Natural killer cell (primary cell): ENCODE measurements around the gene VPS36. TPM values are rescaled to one million over a fixed set of nuclear protein-coding genes. Genes with fewer than 3 reads are reported as not detected.

Source experiments
- ATAC-seq, 3 donors: fragments of 150-1000 bp in 2 of 3; fragments of 200-7000 bp in 1 of 3; cut with Tn5 transposase; 1 replicate in 1 of 3; 2 replicates in 2 of 3; pipeline ENCODE4 v1.10.0; 2021; ENCODE audit warnings: mild to moderate bottlenecking in 2 of 3, moderate library complexity in 2 of 3
- DNase-seq, 2 donors: peaks; one replicate each; pipeline versions ENCODE4 v3.0.0 to v3.0.0-alpha.2; 2013 to 2021; ENCODE audit warnings: mixed read lengths in 1 of 2
- H3K27ac ChIP-seq: one replicate; pipeline ENCODE4 v1.5.1; 2013; ENCODE audit warnings: mild to moderate bottlenecking, low read length
- H3K27me3 ChIP-seq: one replicate; pipeline ENCODE4 v1.6.1; 2013; ENCODE audit warnings: low read length; ENCODE audit not compliant: control insufficient read depth, insufficient read depth
- H3K36me3 ChIP-seq: one replicate; pipeline ENCODE4 v1.6.1; 2013; ENCODE audit warnings: low read length; ENCODE audit not compliant: control insufficient read depth, insufficient read depth
- H3K4me1 ChIP-seq: one replicate; pipeline ENCODE4 v1.6.1; 2013; ENCODE audit warnings: low read length; ENCODE audit not compliant: control insufficient read depth, insufficient read depth
- H3K4me3 ChIP-seq: one replicate; pipeline ENCODE4 v1.5.1; 2013; ENCODE audit warnings: low read length
- H3K9me3 ChIP-seq: one replicate; pipeline ENCODE4 v1.6.1; 2013; ENCODE audit warnings: low read length; ENCODE audit not compliant: control insufficient read depth, insufficient read depth
- H3K27ac Mint-ChIP-seq, 2 donors: one replicate each; pipeline ENCODE4 v1.8.0; 2022; ENCODE audit warnings: mild to moderate bottlenecking in 2 of 2, mixed read lengths in 2 of 2, moderate library complexity in 1 of 2
- H3K27me3 Mint-ChIP-seq, 2 donors: one replicate each; pipeline ENCODE4 v1.8.0; 2022; ENCODE audit warnings: low read depth in 2 of 2, mixed read lengths in 2 of 2
- H3K36me3 Mint-ChIP-seq: one replicate; pipeline ENCODE4 v1.8.0; 2022; ENCODE audit warnings: mixed read lengths
- H3K4me1 Mint-ChIP-seq, 2 donors: one replicate each; pipeline ENCODE4 v1.8.0; 2022; ENCODE audit warnings: mixed read lengths in 2 of 2
- H3K4me3 Mint-ChIP-seq: one replicate; pipeline ENCODE4 v1.8.0; 2022; ENCODE audit warnings: mild to moderate bottlenecking, moderate library complexity, mixed read lengths
- H3K9me3 Mint-ChIP-seq, 2 donors: one replicate each; pipeline ENCODE4 v1.8.0; 2022; ENCODE audit warnings: mixed read lengths in 2 of 2
- CTCF ChIP-seq: fragments of 200-600 bp; IDR thresholded peaks from one replicate; pipeline ENCODE4 v1.8.0; 2022; ENCODE audit warnings: antibody characterized with exemption
- WGBS: methylation state at CpG from one replicate; pipeline ENCODE4 v1.1.7; 2013; ENCODE audit warnings: missing lambda C conversion rate; ENCODE audit not compliant: insufficient coverage; 5-methylcytosine and 5-hydroxymethylcytosine counted together
- intact Hi-C: fragments of 100-400 bp; cut with micrococcal nuclease; formaldehyde crosslinking; loops from one replicate; pipeline ENCODE4 v1.14.2; 2022
- total RNA-seq, 4 donors: library from RNA; stranded (reverse); fragments of 120-200 nt in 1 of 4; gene quantifications; one replicate each; pipeline versions ENCODE4 v1.2.3 to v1.2.4, GENCODE V29; 2013 to 2022

VPS36 gene
- total RNA-seq, 3 donors from 2014 or later (not counting 1 experiment from before 2014, with no cell fraction given), result 59.0 to 64.2 (median 63.3) TPM

GRCh38 chr13:52387721-52388120 is 62.7 kb downstream of the VPS36 start:
- Histone ChIP-seq H3K4me1 (no peaks in the 10 kb centered on the region), H3K27me3 (no peaks in the 10 kb centered on the region), H3K36me3 (no peaks in the 10 kb centered on the region), H3K27ac (no peak overlapping the region), H3K9me3 (no peaks in the 10 kb centered on the region), H3K4me3 (no peak overlapping the region)
- Mint-ChIP-seq H3K36me3 (no peaks in the 10 kb centered on the region), H3K4me3 (no peak overlapping the region), H3K9me3 (no peaks in the 10 kb centered on the region), H3K27ac (no peak overlapping the region), H3K27me3 (no peaks in the 10 kb centered on the region), H3K4me1 (no peaks in the 10 kb centered on the region)
- intact Hi-C loops, result no loop called here
- no peak for DNase-seq
- ATAC-seq, result no peak
- TF ChIP-seq CTCF, result no peak

- H3K27me3 Mint-ChIP-seq, result no peaks in the 10 kb centered on the region
- H3K27ac Mint-ChIP-seq, result no peak overlapping the region
- ATAC-seq (no peak), DNase-seq (no peak)
- Histone ChIP-seq H3K27ac (no peak overlapping the region), H3K4me3 (no peak overlapping the region), H3K36me3 (no peaks in the 10 kb centered on the region), H3K9me3 (no peaks in the 10 kb centered on the region), H3K4me1 (no peaks in the 10 kb centered on the region), H3K27me3 (no peaks in the 10 kb centered on the region)
- no peaks in the 10 kb centered on the region for H3K9me3 Mint-ChIP-seq
- intact Hi-C loops, result no loop called here
- WGBS, result 89% methylated on average over 1 of the region's 4 CpGs
- no peak for TF ChIP-seq CTCF
- no peaks in the 10 kb centered on the region for H3K4me1 Mint-ChIP-seq
- no peaks in the 10 kb centered on the region for H3K36me3 Mint-ChIP-seq
- H3K4me3 Mint-ChIP-seq, result no peak overlapping the region
Measured at GRCh38 chr13:52385870-52386269, 64.6 kb downstream of the VPS36 start.

- no peak for TF ChIP-seq CTCF
- no peaks in the 10 kb centered on the region for H3K4me1 ChIP-seq
- H3K9me3 ChIP-seq, result no peaks in the 10 kb centered on the region
- H3K36me3 Mint-ChIP-seq, result no peaks in the 10 kb centered on the region
- intact Hi-C loops, result no loop called here
- 90% methylated on average over 1 of the region's 1 CpG for WGBS
- no peak for DNase-seq
- no peaks in the 10 kb centered on the region for H3K4me1 Mint-ChIP-seq
- no peak overlapping the region for H3K4me3 ChIP-seq
- no peak overlapping the region for H3K27ac Mint-ChIP-seq
- ATAC-seq, result no peak
- H3K27me3 Mint-ChIP-seq, result no peaks in the 10 kb centered on the region
- H3K27me3 ChIP-seq, result no peaks in the 10 kb centered on the region
- H3K36me3 ChIP-seq, result no peaks in the 10 kb centered on the region
- H3K9me3 Mint-ChIP-seq, result no peaks in the 10 kb centered on the region
- H3K4me3 Mint-ChIP-seq, result no peak overlapping the region
- no peak overlapping the region for H3K27ac ChIP-seq
Measured at GRCh38 chr13:52383366-52383765, 67.1 kb downstream of the VPS36 start.

GRCh38 chr13:52378312-52378711 is 72.1 kb downstream of the VPS36 start:
- Histone ChIP-seq H3K4me3 (no peak overlapping the region), H3K36me3 (no peaks in the 10 kb centered on the region), H3K9me3 (no peaks in the 10 kb centered on the region), H3K4me1 (no peaks in the 10 kb centered on the region), H3K27ac (no peak overlapping the region), H3K27me3 (no peaks in the 10 kb centered on the region)
- H3K27me3 Mint-ChIP-seq, result no peaks in the 10 kb centered on the region
- H3K4me1 Mint-ChIP-seq, result no peaks in the 10 kb centered on the region
- DNase-seq (no peak), ATAC-seq (no peak)
- intact Hi-C loops, result no loop called here
- H3K4me3 Mint-ChIP-seq, result no peak overlapping the region
- no peaks in the 10 kb centered on the region for H3K9me3 Mint-ChIP-seq
- WGBS, result 97% methylated on average over 22 of the region's 22 CpGs
- H3K36me3 Mint-ChIP-seq, result no peaks in the 10 kb centered on the region
- TF ChIP-seq CTCF, result no peak
- no peak overlapping the region for H3K27ac Mint-ChIP-seq
